HG02870 (cell line): ENCODE measurements around the gene TBL3.

Source experiments
- ATAC-seq: cut with Tn5 transposase; IDR thresholded peaks from one replicate; pipeline ENCODE4 v1.9.1; 2021; ENCODE audit warnings: mild to moderate bottlenecking, moderate library complexity; ENCODE audit not compliant: unreplicated experiment

The TBL3 gene

DNA sequence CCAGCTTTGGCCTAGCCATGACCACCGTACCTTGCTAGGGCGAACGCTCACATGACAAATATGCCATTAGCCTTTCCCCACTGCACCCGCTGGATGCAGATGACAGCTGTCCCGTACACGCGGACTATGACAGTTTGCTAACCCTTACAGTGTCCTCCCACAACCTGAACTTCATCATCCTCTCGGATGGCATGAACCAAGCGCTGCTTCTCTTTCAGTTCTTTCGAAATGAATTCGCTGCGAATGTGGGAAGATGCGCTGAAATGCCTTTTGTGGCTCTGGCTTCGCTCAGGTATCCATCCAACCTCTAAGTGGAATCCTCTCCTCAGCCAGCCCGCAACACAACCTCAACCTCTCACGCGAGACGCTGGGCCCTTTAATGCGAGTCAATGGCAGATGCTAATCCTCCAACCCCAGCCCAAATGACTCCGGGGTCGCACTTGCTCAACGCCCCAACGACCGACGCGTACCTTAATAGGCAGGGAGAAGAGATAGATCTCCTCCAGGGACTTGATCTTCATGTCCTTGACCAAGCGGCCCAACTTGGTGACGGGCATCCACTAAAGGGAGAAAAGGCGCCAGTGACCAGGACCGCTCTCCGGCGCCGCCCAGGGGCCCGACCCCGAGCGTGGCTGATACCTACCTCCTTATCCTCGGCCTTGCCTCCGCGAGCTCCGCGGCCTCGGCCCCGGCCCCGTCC lies 7.9 kb upstream of the TBL3 start:
- ATAC-seq, result peak; percentile 1

DNA sequence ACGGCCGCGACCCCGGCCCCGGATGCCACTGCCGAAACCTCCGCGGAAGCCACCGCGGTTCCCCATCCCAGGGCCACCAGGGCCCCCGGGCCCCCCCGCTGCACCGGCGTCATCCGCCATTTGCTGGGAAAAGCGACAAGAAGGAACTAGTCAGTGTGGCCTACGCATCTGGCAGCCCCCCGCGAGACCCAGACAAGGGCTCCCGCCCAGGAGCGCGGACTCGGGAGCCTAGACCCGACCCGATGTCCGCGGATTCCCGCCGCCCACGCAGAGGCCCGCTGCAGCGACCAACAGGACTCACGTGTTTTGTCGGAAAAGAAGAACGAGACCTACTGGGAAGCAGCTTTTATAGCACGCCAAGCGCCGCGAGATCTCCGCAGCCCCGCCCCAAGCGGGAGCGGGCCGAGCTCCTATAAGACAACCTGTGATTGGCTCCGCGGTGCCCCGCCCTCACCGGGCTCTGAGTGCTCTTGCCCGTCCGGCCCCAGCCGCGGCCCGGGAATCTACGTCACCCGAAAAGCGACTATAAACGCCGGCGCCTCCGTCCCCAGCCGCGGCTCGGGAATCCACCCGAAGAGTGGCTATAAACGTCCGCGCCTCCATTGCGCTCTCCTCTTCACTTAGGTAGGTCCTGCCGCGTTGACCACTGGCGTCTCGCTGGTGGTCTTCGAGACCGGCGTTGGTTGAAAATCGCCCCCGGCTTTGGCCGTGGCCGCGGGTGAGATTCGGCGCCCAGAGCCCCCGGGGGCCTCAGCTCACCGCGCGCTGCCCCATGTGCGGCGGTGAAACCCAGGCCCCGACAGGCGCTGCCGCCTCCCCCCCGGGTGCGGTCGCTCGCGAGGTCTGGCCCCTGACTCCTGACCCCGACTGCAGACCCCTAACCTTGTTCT lies 7.1 kb upstream of the TBL3 start, which contains the start of gene RPS2:
Gene RPS2, minus strand, starts transcription at position 321 of the 890 bp plus-strand sequence. Its CDS starts 201 bp downstream, at position 120.
- ATAC-seq, result peak; percentile 82

- no peak for ATAC-seq
These were observed 6.4 kb upstream of the TBL3 start for GRCh38 chr16:1965396-1966001.

DNA sequence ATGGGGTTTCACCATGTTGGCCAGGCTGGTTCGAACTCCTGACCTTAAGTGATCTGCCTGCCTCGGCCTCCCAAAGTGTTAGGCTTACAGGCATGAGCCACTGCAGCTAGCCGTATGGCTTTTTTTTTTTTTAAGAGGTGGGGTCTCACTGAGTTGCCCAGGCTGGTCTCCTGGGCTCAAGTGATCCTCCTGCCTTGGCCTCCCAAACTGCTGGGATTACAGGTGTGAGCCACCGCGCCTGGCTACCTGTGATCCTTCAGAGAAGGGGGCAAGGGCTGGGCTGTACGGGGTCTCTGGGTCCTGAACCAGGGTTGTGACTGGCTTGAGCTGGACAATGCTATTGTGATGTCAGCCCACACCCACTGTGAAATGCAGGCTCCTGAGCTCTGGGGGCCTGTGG lies 5.4 kb upstream of the TBL3 start, which contains the start of gene RNF151:
Gene RNF151, plus strand, starts transcription at position 397 of the 400 bp plus-strand sequence. CDS start 26 bp downstream, outside the sequence.
- ATAC-seq, result no peak

- no peak for ATAC-seq
These were observed 3.5 kb upstream of the TBL3 start for GRCh38 chr16:1968146-1968953.

GRCh38 chr16:1972490-1972877 lies 631 bp downstream of the TBL3 start:
- no peak for ATAC-seq

DNA sequence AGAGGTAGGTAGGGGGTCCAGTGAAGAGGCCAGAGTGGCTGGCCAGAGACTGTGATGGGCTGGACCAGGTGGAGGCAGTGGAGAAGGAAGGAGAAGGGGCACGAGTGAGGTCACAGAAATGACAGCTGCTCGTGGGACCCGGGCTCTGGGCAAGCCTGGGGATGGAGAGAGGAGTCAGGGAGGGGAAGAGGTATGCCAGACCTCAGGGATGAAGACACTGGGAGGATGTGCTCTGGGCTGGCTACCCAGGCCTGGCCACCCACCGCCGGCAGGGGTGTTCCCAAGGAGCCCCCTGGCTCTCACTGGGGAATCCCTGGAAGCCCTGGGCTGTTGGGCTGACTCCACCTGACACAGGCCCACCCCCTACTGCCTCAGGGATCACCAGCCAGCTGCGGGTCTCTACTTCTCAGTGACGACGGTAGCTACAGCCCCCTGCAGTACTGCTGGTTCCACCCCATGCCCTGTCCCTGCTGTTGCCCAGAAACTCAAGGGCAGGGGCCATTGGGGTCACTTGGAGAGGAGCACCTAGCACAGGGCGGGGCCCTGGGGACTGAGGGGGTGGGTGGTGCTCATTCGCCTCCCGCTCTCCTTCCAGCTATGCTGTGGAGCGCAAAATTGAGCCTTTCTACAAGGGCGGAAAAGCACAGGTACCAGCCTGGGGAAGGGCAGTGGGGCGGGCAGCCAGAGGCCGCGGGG lies 1.8 kb downstream of the TBL3 start:
- ATAC-seq, result no peak

DNA sequence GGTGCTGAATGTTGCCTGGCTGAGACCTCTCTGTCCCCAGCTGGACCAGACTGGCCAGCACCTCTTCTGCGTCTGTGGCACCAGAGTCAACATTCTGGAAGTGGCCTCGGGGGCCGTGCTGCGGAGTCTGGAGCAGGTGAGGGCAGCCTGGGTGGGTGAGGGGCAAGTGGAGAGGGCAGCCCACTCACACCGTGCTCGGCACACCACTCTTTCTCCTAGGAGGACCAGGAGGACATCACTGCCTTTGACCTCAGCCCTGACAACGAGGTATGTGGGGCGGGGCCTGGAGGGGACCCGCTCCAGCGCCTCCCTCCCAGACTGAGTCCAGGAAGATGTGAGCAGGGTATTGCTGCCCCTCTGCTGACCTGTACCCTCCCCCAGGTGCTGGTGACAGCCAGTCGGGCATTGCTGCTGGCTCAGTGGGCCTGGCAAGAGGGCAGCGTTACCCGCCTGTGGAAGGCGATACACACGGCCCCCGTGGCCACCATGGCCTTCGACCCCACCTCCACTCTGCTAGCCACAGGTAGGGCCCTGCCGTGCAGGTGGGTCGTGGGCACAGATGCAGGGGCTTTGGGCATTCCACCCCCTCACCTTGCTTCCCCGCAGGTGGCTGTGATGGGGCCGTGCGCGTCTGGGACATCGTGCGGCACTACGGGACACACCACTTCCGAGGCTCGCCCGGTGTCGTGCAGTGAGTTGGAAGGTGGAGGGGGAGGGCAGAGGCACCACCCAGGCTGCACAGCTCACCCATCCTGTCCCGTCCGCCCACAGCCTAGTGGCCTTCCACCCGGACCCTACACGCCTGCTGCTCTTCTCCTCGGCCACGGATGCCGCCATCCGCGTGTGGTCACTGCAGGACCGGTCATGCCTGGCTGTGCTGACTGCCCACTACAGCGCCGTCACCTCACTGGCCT lies 2.6 kb downstream of the TBL3 start:
- ATAC-seq, result no peak

DNA sequence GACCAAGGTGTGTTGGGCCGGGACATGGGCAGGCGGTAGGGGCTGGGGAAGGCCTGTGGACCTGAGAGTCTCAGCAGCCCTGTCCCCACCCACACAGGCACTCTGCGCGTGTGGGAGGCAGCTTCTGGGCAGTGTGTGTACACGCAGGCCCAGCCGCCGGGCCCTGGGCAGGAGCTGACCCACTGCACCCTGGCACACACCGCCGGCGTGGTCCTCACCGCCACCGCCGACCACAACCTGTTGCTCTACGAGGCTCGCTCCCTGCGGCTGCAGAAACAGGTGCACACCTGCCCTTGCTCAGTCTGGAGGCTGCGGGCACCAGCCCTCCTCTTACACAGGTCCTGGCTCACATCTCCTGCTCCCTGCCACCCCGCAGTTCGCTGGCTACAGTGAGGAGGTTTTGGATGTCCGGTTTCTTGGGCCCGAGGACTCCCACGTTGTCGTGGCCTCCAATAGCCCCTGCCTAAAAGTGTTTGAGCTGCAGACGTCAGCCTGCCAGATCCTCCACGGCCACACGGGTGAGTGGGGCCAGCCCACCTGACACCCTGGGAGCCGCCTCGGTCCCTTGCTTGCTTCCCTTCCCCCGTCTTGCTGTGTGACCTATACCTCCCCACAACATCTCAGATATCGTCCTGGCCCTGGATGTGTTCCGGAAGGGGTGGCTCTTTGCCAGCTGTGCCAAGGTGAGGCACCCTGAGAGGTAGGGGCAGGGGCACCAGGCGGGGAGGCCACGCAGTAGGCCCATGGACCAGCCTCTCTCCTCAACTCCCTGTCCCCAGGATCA lies 3.8 kb downstream of the TBL3 start:
- ATAC-seq, result no peak

GRCh38 chr16:1976216-1976520 lies 4.3 kb downstream of the TBL3 start:
- ATAC-seq, result no peak

- no peak for ATAC-seq
These were observed 5.4 kb downstream of the TBL3 start for GRCh38 chr16:1976951-1977874.

- no peak for ATAC-seq
These were observed 6.0 kb downstream of the TBL3 start for GRCh38 chr16:1977875-1978268.

DNA sequence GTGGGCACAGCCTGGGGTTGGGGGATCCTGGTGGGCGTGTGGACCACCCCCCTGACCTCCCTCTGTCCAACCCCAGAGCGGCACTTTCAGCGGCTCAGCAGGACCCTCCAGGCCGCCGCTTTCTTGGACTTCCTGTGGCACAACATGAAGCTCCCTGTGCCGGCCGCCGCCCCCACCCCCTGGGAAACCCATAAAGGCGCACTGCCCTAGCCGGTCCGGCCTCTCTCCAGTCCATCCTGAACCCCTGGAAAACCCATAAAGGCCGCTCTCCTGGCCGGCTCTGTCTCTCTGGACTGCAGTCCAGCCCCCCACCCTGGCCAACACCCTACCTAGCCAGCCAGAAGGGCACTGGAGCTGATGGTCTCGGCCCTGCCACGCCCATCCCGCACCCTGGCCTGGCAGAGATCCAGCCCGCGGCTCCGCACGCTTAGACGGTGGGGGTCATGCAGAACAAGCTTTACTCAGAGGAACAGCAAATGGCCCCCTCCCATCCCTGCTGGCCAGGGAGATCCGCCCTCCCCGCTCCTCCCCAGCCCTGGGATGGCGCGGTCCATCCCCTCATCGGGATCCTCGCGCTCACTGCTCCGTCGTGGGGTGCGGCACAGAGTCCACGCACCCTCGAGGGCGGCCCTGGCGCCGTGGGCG lies 6.7 kb downstream of the TBL3 start:
- ATAC-seq, result no peak

- no peak for ATAC-seq
These were observed 7.6 kb downstream of the TBL3 start for GRCh38 chr16:1979271-1980029.

DNA sequence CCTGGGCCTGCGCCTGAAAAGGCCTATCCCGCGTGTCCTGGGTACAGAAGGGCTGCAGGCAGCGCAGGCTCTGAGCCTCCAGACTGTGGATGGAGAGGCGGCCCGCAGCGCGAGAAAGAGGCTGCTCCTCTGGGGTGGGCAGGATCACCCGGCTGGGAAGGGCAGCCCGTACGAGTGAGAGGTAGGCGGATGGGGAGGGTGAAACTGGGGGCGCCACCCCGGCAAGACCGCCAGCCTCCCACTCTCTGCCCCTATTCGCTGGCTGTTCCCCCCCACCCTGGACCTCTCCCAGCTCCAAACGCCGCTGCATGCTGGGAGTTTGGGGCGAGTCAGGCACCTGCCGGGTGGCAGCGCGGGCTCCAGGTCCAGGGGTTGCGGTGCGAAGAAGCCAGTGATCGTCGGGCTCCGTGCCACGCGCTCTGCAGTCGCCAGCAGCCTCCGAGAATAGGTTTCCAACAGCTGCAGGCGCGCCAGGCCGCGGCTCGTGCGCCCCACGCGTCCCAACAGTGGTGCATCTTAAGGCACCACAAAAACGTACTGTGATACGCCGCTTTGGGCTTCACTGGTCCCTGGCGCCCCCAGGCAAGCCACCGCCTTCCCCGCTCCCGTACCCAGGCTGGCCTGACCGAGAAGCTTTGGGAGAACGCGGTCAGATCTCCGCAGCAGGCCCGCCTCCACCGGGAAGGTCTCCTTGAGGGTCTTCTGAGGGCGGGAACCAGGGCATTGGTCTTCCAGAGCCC lies 8.3 kb downstream of the TBL3 start:
- ATAC-seq, result no peak

- ATAC-seq, result no peak
These were observed 8.9 kb downstream of the TBL3 start for GRCh38 chr16:1980770-1981087.
